Superior temporal gyrus (tissue), 1 donor: ENCODE results near the gene LMOD2.

Experiments
- DNase-seq: peaks from one replicate; pipeline ENCODE4 v3.0.0-alpha.2; 2016; ENCODE audit errors: extremely low spot score

The LMOD2 gene

DNA sequence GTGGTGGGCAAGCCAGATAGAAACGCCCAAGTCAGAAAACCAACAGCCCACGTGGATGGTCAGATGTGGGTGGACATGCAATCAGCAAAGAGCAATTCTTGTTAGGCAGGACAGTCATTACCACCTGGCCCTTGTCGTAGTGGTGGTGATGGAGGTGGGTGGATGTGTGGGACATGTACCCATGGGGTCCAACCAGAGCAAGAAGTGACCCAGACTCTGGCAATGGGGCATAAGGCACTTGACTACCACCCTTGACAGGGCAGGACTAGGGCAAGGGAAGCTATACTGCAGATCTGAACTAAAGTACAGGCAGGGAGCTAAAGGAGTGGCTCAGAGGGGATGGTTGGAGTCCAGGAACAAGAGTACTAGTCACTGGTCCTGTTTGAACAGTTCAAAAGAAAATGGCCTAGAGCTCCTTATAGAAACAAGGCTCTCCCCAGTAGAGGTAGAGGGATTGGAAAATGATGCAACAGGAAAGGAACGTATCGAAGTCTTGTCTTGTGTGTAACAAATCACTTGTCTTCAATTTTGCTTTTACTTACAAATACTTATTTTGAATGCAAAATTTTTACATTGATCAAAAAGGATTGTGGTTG, 17.6 kb downstream of the LMOD2 start:
- DNase-seq = no peak

DNA sequence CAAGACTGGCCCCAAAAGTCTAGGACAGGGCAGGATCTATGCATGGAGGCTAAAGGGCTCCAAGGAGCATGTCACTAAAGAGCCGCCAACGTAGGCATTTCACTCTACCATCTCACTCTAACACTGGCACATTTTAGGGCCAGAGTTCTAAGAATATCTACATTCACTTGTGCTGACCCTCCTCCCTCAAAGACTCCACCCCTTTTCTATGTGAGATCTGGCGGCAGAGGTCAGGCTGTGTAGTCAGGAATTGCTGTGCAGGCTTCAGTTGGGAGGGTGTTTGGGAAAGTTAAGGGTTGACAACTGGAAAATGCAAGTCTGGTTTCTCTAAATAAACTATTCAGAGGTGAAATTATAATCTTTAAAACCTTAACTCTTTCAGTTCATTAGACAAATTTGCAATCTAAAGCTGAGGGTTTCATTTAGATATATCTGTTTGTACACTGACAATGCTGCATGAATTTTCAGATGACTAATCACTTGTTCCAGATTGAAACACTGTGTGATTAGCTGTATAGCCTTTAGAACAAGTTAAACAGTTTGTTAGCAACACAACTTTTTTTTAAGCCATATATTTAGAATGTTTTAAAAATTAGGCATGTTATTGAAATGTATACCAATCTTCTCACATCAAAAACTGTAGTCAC, 18.2 kb downstream of the LMOD2 start:
- DNase-seq = no peak

DNA sequence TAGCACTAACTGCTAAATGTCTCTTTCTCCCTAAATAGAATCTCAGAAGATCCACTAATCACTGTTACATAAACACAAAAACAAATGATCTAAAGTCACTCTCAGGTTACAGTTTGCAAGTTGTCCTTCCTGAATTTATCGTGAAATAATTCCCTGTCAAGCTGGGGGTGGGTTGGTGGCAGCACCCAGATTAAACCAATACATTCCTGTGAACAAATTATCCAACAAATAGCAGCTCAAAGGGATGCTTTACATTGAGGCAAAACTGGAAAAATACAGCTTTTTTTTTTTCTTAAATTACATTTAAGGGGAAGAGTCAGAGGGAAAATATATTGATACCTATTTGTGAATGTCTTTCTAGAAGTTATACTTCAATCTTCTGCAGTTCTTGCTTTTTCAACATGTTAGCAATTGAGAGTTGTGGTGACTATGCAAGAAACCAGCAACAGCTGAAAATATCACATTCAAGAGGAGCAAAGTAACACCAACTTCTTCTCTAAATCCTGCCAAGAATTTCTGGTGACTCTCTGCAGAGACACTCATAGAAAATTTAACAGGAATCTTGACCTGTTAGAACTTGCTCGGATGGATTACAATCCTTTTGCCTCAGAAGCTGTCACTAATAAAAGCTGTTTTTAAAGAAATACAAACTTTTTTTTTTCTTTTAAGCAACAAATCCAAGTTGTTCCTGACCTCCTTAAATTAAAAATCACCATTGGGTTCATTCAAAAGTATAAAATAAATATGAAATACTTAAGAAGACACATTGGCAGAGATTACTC, 18.9 kb downstream of the LMOD2 start:
- DNase-seq = peak; percentile 47

DNA sequence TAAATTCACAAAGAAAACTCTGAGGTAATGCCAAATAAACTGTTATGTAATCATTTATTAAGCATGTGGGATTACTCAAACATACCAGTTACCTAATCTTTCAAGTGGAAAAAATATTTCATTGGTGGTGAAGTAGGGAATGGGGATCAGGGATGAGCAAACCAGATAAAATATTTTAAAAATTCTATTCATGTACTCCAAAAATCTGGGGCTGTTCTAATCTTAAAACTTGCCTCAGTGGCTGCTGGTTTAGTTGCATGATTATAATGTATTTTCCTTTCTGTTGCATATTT, 19.5 kb downstream of the LMOD2 start:
- no peak for DNase-seq

DNA sequence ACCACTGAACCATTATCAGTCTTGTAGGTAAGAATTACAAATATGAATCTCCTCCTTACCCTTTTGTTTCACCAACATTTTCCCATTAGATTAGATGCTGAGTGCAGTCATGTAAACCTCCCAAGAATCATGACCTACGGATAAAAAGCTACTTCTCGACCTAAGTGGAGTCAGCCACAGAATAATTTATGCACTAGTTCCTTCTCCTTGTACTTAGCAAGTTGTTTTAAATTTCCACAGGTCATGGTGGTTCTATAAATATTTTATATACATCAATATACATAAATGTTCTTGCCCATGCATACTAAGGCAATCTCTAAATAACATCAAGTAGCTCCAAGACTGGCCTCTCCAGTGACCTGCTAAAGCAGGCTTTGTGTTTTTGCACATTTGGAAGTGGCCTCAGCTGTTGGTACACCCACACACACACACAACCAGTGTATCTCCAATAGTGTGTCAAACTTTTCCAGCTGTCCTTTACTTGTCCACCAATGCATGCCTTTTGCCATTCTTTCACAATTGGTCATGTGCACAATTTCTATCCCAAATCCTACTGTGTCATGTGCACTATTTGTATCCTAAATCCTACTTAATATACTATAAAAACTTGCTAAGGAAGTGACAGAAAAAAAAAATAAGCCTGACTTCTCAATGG, 21.5 kb downstream of the LMOD2 start:
- DNase-seq = no peak

DNA sequence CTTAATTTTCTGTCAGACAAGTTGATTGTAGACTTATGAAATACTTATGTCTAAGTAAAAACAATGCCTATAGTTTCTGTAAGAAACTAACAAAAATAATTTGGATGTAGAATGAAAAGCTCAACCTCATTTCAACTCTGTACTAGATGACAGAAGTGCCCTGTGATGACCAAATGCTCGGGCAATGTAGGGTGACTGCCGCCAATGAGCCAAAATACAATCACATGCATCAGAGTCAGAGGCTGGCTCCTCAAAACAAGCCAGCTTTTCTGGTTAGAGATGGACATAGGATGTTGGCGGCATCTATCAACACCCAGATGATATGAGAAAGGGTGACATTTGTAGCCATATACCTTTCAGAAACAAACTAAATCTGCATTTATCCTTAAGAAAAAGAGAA, 23.9 kb downstream of the LMOD2 start:
- no peak for DNase-seq

DNA sequence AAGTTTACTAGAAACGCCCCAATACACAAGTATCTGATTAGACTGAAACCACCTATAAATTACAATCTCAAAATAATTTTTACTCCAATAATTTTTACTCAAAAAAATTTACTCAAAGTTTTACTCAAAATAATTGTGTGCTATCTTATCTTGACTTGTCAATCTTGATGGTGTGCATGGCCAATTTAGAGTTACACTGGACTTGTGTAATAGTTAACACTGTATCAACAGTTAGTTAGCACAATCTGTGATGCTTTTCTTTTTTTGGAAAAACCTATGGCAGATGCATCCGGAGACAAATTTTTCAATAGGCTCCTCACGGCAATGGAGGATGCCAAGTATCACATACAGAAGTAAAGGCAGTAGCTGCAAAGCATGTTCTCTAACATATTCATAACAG, 24.9 kb downstream of the LMOD2 start:
- DNase-seq = no peak

DNA sequence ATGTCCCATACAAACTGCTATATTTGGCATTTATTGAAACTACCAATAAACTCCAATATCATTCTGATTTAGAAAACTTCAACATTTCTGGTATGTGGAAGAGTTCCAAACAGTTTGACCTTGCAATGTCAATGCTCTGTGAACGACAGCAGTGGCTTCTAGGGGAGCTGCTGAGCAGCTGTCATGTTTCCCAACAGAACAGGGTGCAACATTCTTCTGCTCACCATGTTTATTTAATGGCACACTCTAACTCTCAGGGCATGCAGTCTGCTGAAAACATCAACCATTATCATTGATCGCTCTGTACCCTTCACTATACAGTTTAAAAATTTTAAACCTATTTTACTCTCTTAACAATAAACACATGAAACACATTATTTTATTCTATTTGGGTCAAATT, 25.9 kb downstream of the LMOD2 start:
- DNase-seq = no peak

DNA sequence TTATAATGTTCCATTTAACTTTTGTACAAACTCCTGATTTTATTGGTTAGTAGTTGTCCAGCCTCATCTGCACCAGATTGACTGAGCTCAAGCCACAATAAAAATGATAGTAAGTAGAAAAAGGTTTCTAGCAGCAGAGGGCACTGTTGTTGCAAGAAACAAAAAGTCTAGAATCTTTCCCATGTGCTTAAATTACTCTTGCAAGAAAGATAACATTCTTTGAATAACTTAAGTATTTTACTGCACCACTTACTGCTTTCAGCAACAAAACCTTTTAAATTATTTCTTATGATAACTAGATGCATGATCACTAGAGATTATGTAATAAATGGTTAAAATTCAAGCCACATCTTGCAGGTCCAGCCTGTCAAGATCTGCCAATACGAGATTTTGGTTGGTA, 27.0 kb downstream of the LMOD2 start:
- peak; percentile 77 for DNase-seq

DNA sequence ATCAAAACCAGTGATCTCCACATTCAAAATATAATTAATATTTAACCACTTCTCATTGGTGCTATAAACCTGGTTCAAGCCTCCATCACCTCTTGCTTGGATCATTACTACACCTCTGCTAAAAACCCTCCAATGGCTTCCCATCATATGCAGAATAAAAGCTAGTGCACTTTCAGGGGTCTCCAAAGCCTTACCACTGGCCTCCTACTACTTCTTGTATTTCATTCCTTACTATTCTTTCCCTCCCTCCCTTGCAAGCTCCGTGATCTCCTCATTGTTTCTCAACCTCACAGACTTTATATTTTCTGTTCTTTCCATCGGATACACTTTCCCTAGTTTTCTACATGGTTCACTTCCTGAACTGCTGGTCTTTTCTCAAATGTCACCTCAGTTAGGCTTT, 31.5 kb downstream of the LMOD2 start:
- no peak for DNase-seq

DNA sequence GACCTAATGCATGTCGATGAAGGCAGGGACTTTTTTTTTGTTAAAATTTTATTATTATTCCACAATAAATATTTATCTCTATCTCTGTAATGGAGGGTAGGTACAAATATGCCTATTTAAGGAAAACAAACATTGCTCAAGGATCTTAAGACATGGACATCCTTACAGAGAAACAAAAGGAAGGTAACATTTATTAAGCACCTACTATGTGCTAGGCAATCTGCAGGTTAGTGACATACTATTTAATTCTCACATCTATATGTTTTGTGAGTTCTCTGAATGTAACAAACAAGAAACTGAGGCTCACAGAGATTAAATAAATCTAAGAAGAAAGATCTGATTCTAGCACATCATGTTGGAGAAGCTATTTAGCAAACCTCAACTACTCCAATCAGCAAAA, 32.1 kb downstream of the LMOD2 start:
- no peak for DNase-seq

DNA sequence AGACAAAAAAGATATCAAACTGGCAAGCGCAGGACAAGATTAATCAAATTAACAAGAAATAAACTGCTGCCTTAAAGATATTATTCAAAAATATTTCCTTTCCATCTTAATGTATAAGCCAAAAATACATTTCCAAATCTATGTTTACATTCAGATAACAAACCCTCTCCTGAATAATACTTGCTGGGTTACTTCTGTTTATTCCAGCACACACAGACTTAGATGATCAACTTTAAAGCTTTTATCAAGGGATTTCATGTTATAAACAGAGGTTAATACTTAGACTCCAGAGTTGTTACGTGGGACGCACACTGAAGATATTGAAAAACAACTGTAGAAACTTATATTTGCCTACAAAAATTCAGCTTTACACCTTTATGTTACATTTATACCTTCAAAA, 33.6 kb downstream of the LMOD2 start:
- no peak for DNase-seq

DNA sequence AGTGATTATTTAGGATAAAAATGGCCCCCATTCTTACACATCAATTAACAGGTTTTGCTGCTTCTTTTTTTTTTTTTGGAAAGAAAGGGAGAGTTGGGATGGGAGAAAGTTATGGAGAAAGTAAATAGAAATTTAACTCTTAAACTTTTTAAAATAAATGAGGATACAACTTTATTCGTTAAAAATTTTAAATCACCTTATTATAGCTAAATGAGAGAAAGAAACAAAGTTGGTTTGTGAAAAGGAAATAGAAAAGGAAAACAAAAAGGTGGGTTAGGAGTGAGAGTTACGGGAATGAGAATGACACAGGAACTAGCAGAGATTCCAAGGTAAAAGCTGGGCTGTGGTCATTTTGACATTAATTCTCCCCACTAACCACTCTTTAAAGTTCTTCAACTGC, 34.9 kb downstream of the LMOD2 start:
- no peak for DNase-seq

DNA sequence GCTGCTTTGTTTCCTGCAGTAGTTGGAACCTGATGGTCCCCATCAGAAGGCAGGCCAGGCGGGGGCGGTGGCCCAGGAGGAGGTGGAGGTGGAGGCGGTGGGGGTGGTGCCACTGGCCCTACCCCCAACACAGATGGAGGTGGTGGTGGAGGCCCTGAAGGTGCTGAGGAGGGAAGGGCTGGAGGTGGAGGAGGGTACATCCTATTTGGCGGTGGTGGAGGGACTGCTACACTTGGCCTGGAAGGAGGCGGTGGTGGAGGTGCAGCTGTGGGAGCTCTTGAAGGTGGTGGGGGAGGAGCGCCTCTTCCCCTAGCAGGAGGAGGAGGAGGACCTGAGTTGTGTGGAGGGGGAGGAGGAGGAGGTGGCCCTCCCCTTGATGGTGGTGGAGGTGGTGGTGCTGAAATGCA, 36.8 kb downstream of the LMOD2 start:
- no peak for DNase-seq

DNA sequence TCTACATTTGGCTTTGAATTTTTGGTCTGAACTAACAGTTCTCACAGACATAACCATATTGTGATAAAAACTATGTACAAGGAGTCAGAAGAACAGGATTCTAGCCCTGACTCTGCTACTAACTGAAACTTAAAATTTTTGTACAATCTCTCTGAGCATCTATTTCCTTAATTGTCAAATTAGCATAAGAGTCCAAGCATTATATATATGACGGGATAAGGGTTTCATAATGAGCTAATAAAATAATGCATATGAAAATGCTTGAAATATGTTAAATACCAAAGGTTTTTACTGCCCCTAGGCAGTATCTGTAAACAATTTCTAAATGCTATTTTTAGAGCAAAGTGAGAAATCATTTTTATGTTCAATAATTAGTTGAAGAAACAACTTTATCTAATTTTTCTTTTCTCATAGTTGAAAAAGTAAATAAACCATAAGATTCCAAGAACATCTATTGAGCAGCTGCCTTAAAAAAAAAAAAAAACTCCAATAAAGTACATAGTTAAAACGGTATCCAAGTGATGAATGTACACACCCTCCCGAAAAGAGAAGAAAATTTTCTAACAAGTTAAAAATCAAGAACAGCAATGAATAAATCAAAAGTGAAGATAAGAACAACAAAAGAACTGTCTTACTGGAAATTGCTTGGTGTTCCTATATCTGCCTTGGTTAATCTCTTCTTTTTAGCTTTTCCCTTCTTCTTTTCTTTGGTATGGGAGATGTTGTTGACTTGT, 40.4 kb downstream of the LMOD2 start:
- no peak for DNase-seq

DNA sequence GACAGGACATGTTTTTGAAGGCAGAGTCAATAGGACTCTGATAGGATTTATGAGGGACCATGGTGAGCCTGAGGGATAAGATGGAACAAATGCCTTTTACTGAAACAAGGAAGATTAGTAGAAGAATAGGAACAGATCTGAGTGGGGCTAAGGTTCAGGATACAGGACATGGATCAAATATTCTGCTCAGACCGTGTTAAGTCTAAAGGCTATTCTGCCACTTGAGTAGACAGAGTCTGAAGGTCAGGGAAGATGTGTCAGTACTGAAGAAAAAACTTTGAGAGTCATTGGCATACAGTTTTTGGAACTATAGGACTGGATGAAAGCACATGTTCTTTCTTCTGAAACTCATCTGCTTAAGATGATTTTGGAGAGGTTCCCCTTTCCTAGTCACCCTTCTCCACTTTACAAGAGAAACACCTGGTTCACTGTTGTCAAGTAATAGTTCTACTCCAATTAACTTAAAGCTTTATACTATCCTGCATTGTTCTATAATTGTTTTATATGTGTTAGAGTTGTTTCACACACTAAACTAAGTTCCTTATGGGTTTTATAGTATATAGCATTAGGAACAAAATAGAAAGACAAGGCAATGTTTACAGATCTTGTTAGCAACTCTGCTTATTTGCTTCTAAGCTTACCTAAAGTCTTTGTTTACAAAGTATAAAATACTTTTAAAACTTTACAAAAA, 49.7 kb downstream of the LMOD2 start:
- no peak for DNase-seq

DNA sequence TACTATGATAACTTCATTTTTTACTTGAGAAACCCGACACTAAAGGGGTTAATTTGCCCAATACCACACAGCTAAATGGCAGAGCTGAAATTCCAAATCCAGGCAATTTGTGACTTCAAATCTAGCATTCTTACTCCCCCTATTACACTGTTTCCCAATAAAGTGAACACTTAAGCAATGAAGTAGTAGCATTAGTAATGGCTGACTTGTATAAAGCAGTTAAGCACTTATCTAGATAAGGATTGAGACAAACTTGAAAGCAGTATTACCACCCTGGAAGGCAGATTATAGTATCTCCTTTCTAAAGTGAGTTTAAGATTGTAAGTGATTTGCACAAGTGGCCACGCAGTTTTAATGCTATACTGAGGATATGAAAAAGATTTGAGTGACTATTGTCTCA, 53.9 kb downstream of the LMOD2 start:
- no peak for DNase-seq

DNA sequence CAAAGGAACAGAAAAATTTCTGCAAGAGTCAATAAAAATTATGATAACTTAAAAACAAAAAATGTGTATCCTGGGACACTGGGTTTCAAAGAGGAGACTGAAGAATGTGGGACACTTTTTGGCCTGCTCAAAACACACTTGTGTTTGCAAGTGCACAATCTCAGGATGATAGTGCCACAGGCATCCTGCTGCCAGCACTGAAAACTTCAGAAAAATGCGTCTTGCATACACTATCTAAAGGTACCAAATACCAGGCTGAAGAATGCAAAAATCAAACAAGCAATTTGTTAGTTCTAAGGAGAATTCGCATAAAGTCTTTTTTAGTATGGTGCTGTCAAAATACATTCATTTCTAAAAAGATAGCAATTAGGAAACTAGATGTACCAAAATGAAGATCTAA, 55.0 kb downstream of the LMOD2 start:
- DNase-seq = no peak

DNA sequence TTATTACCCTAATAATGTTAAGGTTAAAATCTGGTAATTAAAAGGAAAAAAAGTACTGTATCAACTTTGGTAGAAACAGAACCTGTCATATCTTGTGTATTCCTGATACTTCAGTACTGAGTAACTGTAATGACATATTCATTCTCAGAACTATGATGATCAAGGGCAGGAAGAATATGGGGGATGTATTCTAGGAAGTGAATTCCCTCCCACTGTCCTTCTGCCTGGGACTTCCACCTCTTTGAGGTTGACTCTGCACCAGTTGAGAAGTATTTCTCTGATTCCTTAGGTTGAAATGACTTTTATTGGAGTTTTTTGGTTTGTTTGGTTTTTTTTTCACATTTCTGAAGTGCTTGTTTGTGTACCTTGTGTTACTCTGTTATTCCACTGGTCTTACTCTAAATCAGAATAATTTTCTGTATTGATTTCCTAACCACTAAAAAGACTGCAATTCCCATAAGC, 56.2 kb downstream of the LMOD2 start:
- no peak for DNase-seq

DNA sequence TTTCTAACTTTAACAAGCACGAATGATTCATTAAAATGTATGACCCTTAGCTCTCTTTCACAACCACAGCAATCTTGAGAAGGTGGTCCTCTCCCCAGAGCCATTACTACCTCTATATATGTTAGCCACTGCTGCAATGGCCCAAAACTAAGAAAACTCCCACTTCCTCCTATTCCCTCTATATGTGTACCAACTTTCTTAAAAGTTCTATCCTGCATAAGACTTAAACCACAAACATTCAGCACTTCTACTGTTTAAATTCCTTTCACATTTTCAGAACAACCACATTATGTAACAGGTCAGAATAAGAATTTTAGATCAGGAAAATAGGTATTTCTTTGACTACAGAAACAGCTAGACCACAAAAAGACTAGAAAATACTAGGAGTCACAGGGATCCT, 57.0 kb downstream of the LMOD2 start:
- DNase-seq = no peak
